K562 (cell line): ENCODE results near the gene ZBTB48. TPM values are rescaled to one million over a fixed set of nuclear protein-coding genes. Genes with fewer than 3 reads are reported as not detected.
A peak's percentile ranks its signal among the peaks of the same experiment; 100 is the strongest.

Experiments
- CBFA2T2 ChIP-seq: fragments of 450-650 bp; conservative IDR thresholded peaks from 2 replicates; pipeline ENCODE4 v1.6.1; 2017; ENCODE audit warnings: mild to moderate bottlenecking
- MBD1 ChIP-seq: fragments of 250-450 bp; sonication (Bioruptor Pico); IDR thresholded peaks from 2 replicates; pipeline ENCODE4 v1.8.0; 2022; ENCODE audit warnings: inconsistent platforms
- NR1H2 ChIP-seq: sonication (generic); formaldehyde crosslinking; IDR thresholded peaks from 2 replicates; pipeline ENCODE4 v1.4.0; 2020; ENCODE audit warnings: mild to moderate bottlenecking, missing genetic modification reagents
- NUFIP1 ChIP-seq: fragments of 450-650 bp; IDR thresholded peaks from 2 replicates; pipeline ENCODE4 v1.6.1; 2018; ENCODE audit not compliant: partially characterized antibody
- PCBP1 ChIP-seq: fragments of 200-400 bp; formaldehyde crosslinking; IDR thresholded peaks from 2 replicates; pipeline ENCODE4 v1.6.1; 2018; ENCODE audit warnings: mild to moderate bottlenecking, low read depth, low read length; ENCODE audit not compliant: poor library complexity, severe bottlenecking
- RFX7 ChIP-seq: fragments of 250-450 bp; sonication (Bioruptor Pico); IDR thresholded peaks from 2 replicates; pipeline ENCODE4 v1.5.1; 2021; ENCODE audit warnings: mild to moderate bottlenecking
- TBP ChIP-seq: optimal IDR thresholded peaks from 2 replicates; pipeline ENCODE3; 2011; ENCODE audit warnings: low read depth, low read length, improper control_type of control experiment
- ZBTB40 ChIP-seq, 2 experiments: fragments of 450-650 bp in 1 of 2; sonication (generic) in 1 of 2; formaldehyde crosslinking in 1 of 2; IDR thresholded peaks; 2 replicates each; pipeline versions ENCODE4 v1.7.1 to v1.9.0; 2016 to 2022; ENCODE audit warnings: inconsistent platforms in 1 of 2, mild to moderate bottlenecking in 1 of 2, missing genetic modification reagents in 1 of 2
- ZNF143 ChIP-seq: sonication (generic); formaldehyde crosslinking; IDR thresholded peaks from 2 replicates; pipeline ENCODE4 v1.9.0; 2022; ENCODE audit warnings: mild to moderate bottlenecking, missing genetic modification reagents
- ZNF785 ChIP-seq: fragments of 250-450 bp; sonication (Bioruptor Pico); IDR thresholded peaks from 2 replicates; pipeline ENCODE4 v1.4.0; 2020; ENCODE audit warnings: mild to moderate bottlenecking
- polyA plus RNA-seq, 8 experiments: library from polyadenylated mRNA; depleted of rRNA in 4 of 8; stranded (reverse) in 5 of 8; unstranded in 3 of 8; fragments of >200 nt; fragmentation: Nextera tagmentation in 2 of 8; fragmentation: Illumina TruSeq in 1 of 8; extraction: Ambion mirVana in 2 of 8; extraction: Trizol in 1 of 8; gene quantifications; 2 replicates each; pipeline versions ENCODE4 v1.2.1 to v1.2.3, GENCODE V29; 2011 to 2014; ENCODE audit warnings: inconsistent platforms in 1 of 8, missing spikeins in 1 of 8
- total RNA-seq, 7 experiments: library from RNA; depleted of rRNA in 6 of 7; stranded (reverse); fragments of >200 nt in 6 of 7; fragmentation: Illumina TruSeq in 2 of 7; extraction: Trizol in 2 of 7; gene quantifications; 2 replicates each; pipeline versions ENCODE4 v1.2.1 to v1.2.3, GENCODE V29; 2011 to 2021; ENCODE audit warnings: low replicate concordance in 1 of 7

The ZBTB48 gene
- total and polyA plus RNA-seq, 9 of the 15 experiments (the other 6 are each of a cell fraction or from before 2014, with no cell fraction given) = 1.9 to 66.9 (median 29.5) TPM

- TF ChIP-seq NR1H2 (CRISPR knock-in tag) = no peak
- no peak for TF ChIP-seq NUFIP1
- no peak for TF ChIP-seq ZNF785 (CRISPR knock-in tag)
- no peak for TF ChIP-seq CBFA2T2
- TF ChIP-seq TBP = no peak
- TF ChIP-seq ZBTB40 (IDR thresholded peaks at IDR 0.05) = 0 out of 2 replicates have a peak, but pooled peaks have one; percentile 27
- no peak for TF ChIP-seq ZBTB40 (CRISPR knock-in tag; IDR thresholded peaks at IDR 0.05)
- TF ChIP-seq PCBP1 = peak; percentile 83
- TF ChIP-seq ZNF143 (CRISPR knock-in tag) = no peak
- no peak for TF ChIP-seq MBD1 (CRISPR knock-in tag)
- TF ChIP-seq RFX7 (CRISPR knock-in tag) = no peak
These were observed 45.2 kb downstream of the ZBTB48 start, which contains the start of gene THAP3 (continued) for GRCh38 chr1:6624710-6625583.
